HEK293 (cell line): ENCODE results near the gene D2HGDH.
A peak's percentile ranks its signal among the peaks of the same experiment; 100 is the strongest.

Experiments used
- CTCF ChIA-PET: fragments of 350-600 bp; formaldehyde crosslinking; extraction: SDS; loops from one replicate; lab custom pipeline; 2021; ENCODE audit warnings: antibody characterized with exemption; lab: Yijun Ruan, JAX
- POLR2A ChIA-PET: fragments of 300-600 bp; formaldehyde crosslinking; extraction: SDS; loops from one replicate; lab custom pipeline; 2020; ENCODE audit warnings: antibody characterized with exemption, inconsistent platforms; lab: Yijun Ruan, JAX
- H3K27ac ChIP-seq: fragments of 200-500 bp; sonication (Bioruptor generic); 2 replicates; pipeline ENCODE4 v1.5.1; 2014; ENCODE audit warnings: low read depth, low read length, control low read depth, inconsistent platforms; ENCODE audit errors: extremely low read depth
- H3K36me3 ChIP-seq, 2 experiments: fragments of 200-500 bp in 1 of 2; sonication (Bioruptor generic) in 1 of 2; 1 replicate in 1 of 2; 2 replicates in 1 of 2; pipeline ENCODE4 v1.5.1; 2014 to 2017; ENCODE audit warnings: inconsistent platforms in 2 of 2, low read length in 2 of 2; ENCODE audit not compliant: control insufficient read depth in 2 of 2, insufficient read depth in 1 of 2
- H3K4me1 ChIP-seq: fragments of 200-500 bp; sonication (Bioruptor generic); 2 replicates; pipeline ENCODE4 v1.5.1; 2014; ENCODE audit warnings: mild to moderate bottlenecking, low read length, inconsistent platforms; ENCODE audit not compliant: control insufficient read depth, insufficient read depth
- H3K4me3 ChIP-seq: 2 replicates; pipeline ENCODE4 v1.5.1; 2011; ENCODE audit warnings: low read depth, mild to moderate bottlenecking, control low read depth, low read length, moderate library complexity
- H3K9me3 ChIP-seq: fragments of 200-500 bp; sonication (Bioruptor generic); 2 replicates; pipeline ENCODE4 v1.5.1; 2014; ENCODE audit warnings: low read depth, low read length, inconsistent platforms; ENCODE audit not compliant: control insufficient read depth, insufficient read depth
- EGR2 ChIP-seq: fragments of 450-650 bp; formaldehyde crosslinking; IDR thresholded peaks from 2 replicates; pipeline ENCODE4 v1.5.1; 2016; ENCODE audit warnings: low read depth, missing biosample characterization, missing genetic modification characterization
- HOXA7 ChIP-seq: sonication (generic); formaldehyde crosslinking; IDR thresholded peaks from 2 replicates; pipeline ENCODE4 v1.8.1; 2022; ENCODE audit warnings: missing genetic modification reagents, borderline replicate concordance
- MYNN ChIP-seq: fragments of 450-650 bp; formaldehyde crosslinking; IDR thresholded peaks from 2 replicates; pipeline ENCODE4 v1.5.1; 2016; ENCODE audit warnings: missing biosample characterization, missing genetic modification characterization, borderline replicate concordance
- SP2 ChIP-seq: fragments of 450-650 bp; formaldehyde crosslinking; IDR thresholded peaks from 2 replicates; pipeline ENCODE4 v1.5.1; 2016; ENCODE audit warnings: missing biosample characterization, missing genetic modification characterization
- SP3 ChIP-seq: fragments of 450-650 bp; formaldehyde crosslinking; IDR thresholded peaks from 2 replicates; pipeline ENCODE4 v1.5.1; 2016; ENCODE audit warnings: missing biosample characterization, missing genetic modification characterization
- SP7 ChIP-seq: fragments of 450-650 bp; formaldehyde crosslinking; IDR thresholded peaks from 2 replicates; pipeline ENCODE4 v1.5.1; 2016; ENCODE audit warnings: missing biosample characterization, missing genetic modification characterization
- TRIM28 ChIP-seq: IDR thresholded peaks from 2 replicates; pipeline ENCODE4 v1.6.1; 2011; ENCODE audit warnings: low read length, control low read depth, borderline replicate concordance
- ZFHX2 ChIP-seq: fragments of 450-650 bp; formaldehyde crosslinking; conservative IDR thresholded peaks from 2 replicates; pipeline ENCODE4 v1.5.1; 2016; ENCODE audit warnings: missing biosample characterization, missing genetic modification characterization
- ZNF133 ChIP-seq: fragments of 450-650 bp; formaldehyde crosslinking; IDR thresholded peaks from 2 replicates; pipeline ENCODE4 v1.5.1; 2016; ENCODE audit warnings: missing biosample characterization, missing genetic modification characterization
- ZNF146 ChIP-seq: fragments of 450-650 bp; formaldehyde crosslinking; IDR thresholded peaks from 2 replicates; pipeline ENCODE4 v1.5.1; 2016; ENCODE audit warnings: missing biosample characterization, missing genetic modification characterization
- ZNF341 ChIP-seq: fragments of 450-650 bp; formaldehyde crosslinking; IDR thresholded peaks from 2 replicates; pipeline ENCODE4; 2016; ENCODE audit warnings: low read depth, missing biosample characterization, missing genetic modification characterization
- ZNF391 ChIP-seq: fragments of 450-650 bp; formaldehyde crosslinking; IDR thresholded peaks from 2 replicates; pipeline ENCODE4 v1.5.1; 2016; ENCODE audit warnings: low read depth, missing biosample characterization, missing genetic modification characterization, borderline replicate concordance
- ZNF501 ChIP-seq: fragments of 450-650 bp; formaldehyde crosslinking; IDR thresholded peaks from 2 replicates; pipeline ENCODE4 v1.5.1; 2016; ENCODE audit warnings: missing biosample characterization, missing genetic modification characterization
- ZNF600 ChIP-seq: fragments of 450-650 bp; formaldehyde crosslinking; IDR thresholded peaks from 2 replicates; pipeline ENCODE4 v1.5.1; 2016; ENCODE audit warnings: missing biosample characterization, missing genetic modification characterization
- ZNF621 ChIP-seq: fragments of 450-650 bp; formaldehyde crosslinking; IDR thresholded peaks from 2 replicates; pipeline ENCODE4 v1.5.1; 2017; ENCODE audit warnings: missing biosample characterization, missing genetic modification characterization
- ZNF629 ChIP-seq: fragments of 450-650 bp; formaldehyde crosslinking; IDR thresholded peaks from 2 replicates; pipeline ENCODE4 v1.5.1; 2017; ENCODE audit warnings: missing biosample characterization, missing genetic modification characterization
- ZSCAN16 ChIP-seq: fragments of 450-650 bp; formaldehyde crosslinking; IDR thresholded peaks from 2 replicates; pipeline ENCODE4 v1.5.1; 2016; ENCODE audit warnings: missing biosample characterization, missing genetic modification characterization
- TF ChIP-seq, protein P1 (sequence below): fragments of 450-650 bp; formaldehyde crosslinking; IDR thresholded peaks from 2 replicates; pipeline ENCODE4 v1.5.1; 2016; ENCODE audit warnings: missing biosample characterization, missing genetic modification characterization
- TF ChIP-seq, protein P2 (sequence below): fragments of 450-650 bp; formaldehyde crosslinking; IDR thresholded peaks from 2 replicates; pipeline ENCODE4 v1.5.1; 2016; ENCODE audit warnings: missing biosample characterization, missing genetic modification characterization

D2HGDH gene

DNA sequence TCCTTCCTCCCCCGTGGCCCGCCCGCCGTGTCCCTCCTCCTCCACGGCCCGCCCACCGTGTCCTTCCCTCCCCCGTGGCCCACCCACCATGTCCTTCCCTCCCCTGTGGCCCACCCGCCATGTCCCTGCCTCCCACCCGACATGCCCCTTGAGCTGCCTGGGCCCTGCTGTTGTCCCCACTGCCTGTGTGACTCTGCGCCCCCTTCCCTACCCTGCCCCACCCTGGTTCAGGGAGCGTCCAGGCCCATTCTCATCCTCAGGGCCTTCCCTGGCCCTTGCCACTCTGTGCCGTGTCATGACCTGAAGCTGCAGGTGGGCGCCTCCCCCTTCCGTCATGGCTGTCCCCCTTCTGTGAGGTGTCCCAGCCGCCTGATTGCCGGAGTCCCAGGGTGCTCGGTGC is 20.7 kb downstream of the D2HGDH start:
- Histone ChIP-seq H3K36me3 (peaks cover 0 to 59% of the 10 kb centered on the region in 2 experiments; a peak in 2 of 3 replicates), H3K9me3 (no peaks in the 10 kb centered on the region), H3K27ac (no peak overlapping the region), H3K4me3 (no peak overlapping the region), H3K4me1 (no peaks in the 10 kb centered on the region)
- TF ChIP-seq SP7 (tag by site-specific recombination) (no peak), ZNF133 (tag by site-specific recombination) (no peak), ZNF600 (no peak), SP2 (0 out of 2 replicates have a peak, but pooled peaks have one; percentile 12), ZNF629 (tag by site-specific recombination) (no peak), ZSCAN16 (tag by site-specific recombination) (no peak), ZNF341 (tag by site-specific recombination) (no peak), EGR2 (tag by site-specific recombination) (peak; percentile 63), ZFHX2 (peak; percentile 54; the same call in 1 of the 2 replicates), HOXA7 (CRISPR knock-in tag) (no peak)
- ChIA-PET CTCF (no interaction called here), POLR2A (no interaction called here)

DNA sequence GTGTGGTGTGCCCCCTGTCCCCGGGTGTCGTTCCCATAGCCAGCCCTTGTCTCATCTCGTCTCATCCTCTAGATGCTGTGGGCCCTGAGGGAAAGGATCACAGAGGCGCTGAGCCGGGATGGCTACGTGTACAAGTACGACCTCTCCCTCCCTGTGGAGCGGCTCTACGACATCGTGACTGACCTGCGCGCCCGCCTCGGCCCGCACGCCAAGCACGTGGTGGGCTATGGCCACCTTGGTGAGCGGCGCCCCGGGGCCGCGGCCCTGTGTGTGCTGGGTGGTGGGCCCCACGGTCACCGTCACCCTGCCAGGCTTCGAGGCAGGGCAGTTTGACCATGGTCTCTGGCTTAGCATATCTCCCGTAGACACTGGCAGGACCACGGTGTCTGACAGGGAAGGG is 21.3 kb downstream of the D2HGDH start:
- Histone ChIP-seq H3K36me3 (peaks cover 0 to 60% of the 10 kb centered on the region in 2 experiments; a peak in 2 of 3 replicates), H3K27ac (no peak overlapping the region), H3K4me1 (no peaks in the 10 kb centered on the region), H3K9me3 (no peaks in the 10 kb centered on the region), H3K4me3 (no peak overlapping the region)
- TF ChIP-seq TRIM28 (no peak), ZNF621 (tag by site-specific recombination) (no peak), SP3 (no peak), ZNF146 (no peak), ZNF501 (no peak), ZNF391 (tag by site-specific recombination) (no peak), MYNN (no peak)
- TF ChIP-seq, protein P1, sequence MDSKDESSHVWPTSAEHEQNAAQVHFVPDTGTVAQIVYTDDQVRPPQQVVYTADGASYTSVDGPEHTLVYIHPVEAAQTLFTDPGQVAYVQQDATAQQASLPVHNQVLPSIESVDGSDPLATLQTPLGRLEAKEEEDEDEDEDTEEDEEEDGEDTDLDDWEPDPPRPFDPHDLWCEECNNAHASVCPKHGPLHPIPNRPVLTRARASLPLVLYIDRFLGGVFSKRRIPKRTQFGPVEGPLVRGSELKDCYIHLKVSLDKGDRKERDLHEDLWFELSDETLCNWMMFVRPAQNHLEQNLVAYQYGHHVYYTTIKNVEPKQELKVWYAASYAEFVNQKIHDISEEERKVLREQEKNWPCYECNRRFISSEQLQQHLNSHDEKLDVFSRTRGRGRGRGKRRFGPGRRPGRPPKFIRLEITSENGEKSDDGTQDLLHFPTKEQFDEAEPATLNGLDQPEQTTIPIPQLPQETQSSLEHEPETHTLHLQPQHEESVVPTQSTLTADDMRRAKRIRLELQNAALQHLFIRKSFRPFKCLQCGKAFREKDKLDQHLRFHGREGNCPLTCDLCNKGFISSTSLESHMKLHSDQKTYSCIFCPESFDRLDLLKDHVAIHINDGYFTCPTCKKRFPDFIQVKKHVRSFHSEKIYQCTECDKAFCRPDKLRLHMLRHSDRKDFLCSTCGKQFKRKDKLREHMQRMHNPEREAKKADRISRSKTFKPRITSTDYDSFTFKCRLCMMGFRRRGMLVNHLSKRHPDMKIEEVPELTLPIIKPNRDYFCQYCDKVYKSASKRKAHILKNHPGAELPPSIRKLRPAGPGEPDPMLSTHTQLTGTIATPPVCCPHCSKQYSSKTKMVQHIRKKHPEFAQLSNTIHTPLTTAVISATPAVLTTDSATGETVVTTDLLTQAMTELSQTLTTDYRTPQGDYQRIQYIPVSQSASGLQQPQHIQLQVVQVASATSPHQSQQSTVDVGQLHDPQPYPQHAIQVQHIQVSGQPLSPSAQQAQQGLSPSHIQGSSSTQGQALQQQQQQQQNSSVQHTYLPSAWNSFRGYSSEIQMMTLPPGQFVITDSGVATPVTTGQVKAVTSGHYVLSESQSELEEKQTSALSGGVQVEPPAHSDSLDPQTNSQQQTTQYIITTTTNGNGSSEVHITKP: no peak
- TF ChIP-seq, protein P2, sequence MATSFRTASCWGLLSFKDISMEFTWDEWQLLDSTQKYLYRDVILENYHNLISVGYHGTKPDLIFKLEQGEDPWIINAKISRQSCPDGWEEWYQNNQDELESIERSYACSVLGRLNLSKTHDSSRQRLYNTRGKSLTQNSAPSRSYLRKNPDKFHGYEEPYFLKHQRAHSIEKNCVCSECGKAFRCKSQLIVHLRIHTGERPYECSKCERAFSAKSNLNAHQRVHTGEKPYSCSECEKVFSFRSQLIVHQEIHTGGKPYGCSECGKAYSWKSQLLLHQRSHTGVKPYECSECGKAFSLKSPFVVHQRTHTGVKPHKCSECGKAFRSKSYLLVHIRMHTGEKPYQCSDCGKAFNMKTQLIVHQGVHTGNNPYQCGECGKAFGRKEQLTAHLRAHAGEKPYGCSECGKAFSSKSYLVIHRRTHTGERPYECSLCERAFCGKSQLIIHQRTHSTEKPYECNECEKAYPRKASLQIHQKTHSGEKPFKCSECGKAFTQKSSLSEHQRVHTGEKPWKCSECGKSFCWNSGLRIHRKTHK (tag by site-specific recombination): no peak
- ChIA-PET POLR2A (no interaction called here), CTCF (no interaction called here)
